WTC11 (cell line): ENCODE measurements around the gene C3orf85.

Experiments
- EMX1 ChIP-seq: fragments of 250-450 bp; sonication (Bioruptor Pico); IDR thresholded peaks from 2 replicates; pipeline ENCODE4 v1.8.0; 2021; ENCODE audit warnings: mild to moderate bottlenecking
- ZNF138 ChIP-seq: sonication (generic); formaldehyde crosslinking; conservative IDR thresholded peaks from 2 replicates; pipeline ENCODE4 v1.8.1; 2022; ENCODE audit warnings: mild to moderate bottlenecking, moderate library complexity, missing genetic modification reagents
- TF ChIP-seq, protein P1 (sequence below): sonication (generic); formaldehyde crosslinking; conservative IDR thresholded peaks from 2 replicates; pipeline ENCODE4 v1.8.1; 2022; ENCODE audit warnings: mild to moderate bottlenecking, missing genetic modification reagents
- TF ChIP-seq, protein P2 (sequence below): fragments of 200-600 bp; IDR thresholded peaks from 2 replicates; pipeline ENCODE4 v1.8.0; 2022; ENCODE audit warnings: antibody characterized with exemption

DNA sequence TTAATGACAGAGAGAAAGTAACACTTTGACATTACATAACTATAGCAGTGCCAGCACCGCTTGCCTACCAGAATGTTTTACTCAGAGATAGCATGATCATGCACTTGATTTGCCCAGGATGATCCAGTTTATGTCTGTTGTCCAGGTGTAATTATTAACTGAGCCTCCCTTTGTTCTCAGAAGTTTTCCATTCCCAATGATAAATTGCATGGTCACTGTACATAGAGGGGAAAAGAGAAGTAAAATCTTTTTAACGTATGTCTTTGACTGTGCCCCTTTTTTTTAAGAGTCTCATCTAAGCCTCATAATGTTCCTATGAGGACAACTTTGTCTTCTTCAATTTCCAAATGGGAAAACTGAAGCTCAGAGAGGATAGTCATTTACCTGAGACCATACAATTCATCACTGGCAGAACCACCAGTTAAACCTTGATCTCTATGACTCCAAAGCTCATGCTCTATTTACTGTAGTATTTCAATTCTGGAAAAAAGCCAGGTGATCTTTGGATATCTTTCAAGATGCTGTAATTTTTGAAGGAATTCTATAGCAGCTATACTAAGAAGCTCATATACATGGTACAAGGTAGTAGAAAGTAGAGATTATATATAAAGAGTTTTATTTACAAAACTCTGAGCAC lies 25.1 kb downstream of the C3orf85 start:
- TF ChIP-seq EMX1: no peak
- TF ChIP-seq, protein P1, sequence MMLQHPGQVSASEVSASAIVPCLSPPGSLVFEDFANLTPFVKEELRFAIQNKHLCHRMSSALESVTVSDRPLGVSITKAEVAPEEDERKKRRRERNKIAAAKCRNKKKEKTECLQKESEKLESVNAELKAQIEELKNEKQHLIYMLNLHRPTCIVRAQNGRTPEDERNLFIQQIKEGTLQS (CRISPR knock-in tag): no peak
- TF ChIP-seq, protein P2, sequence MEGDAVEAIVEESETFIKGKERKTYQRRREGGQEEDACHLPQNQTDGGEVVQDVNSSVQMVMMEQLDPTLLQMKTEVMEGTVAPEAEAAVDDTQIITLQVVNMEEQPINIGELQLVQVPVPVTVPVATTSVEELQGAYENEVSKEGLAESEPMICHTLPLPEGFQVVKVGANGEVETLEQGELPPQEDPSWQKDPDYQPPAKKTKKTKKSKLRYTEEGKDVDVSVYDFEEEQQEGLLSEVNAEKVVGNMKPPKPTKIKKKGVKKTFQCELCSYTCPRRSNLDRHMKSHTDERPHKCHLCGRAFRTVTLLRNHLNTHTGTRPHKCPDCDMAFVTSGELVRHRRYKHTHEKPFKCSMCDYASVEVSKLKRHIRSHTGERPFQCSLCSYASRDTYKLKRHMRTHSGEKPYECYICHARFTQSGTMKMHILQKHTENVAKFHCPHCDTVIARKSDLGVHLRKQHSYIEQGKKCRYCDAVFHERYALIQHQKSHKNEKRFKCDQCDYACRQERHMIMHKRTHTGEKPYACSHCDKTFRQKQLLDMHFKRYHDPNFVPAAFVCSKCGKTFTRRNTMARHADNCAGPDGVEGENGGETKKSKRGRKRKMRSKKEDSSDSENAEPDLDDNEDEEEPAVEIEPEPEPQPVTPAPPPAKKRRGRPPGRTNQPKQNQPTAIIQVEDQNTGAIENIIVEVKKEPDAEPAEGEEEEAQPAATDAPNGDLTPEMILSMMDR: no peak
- TF ChIP-seq ZNF138 (CRISPR knock-in tag): no peak
